GM18873 (cell line): Measurements from ENCODE around the gene IGF2BP1.
"Not testable (repeated sequence)": the region's sequence is repeated elsewhere in the genome, so short reads cannot be mapped to it uniquely, and the experiment has no call there.

ENCODE experiments used
- ATAC-seq: cut with Tn5 transposase; IDR thresholded peaks from one replicate; pipeline ENCODE4 v1.9.1; 2021; ENCODE audit warnings: mild to moderate bottlenecking, moderate library complexity, moderate number of reproducible peaks; ENCODE audit not compliant: unreplicated experiment, low FRiP score

IGF2BP1 gene

DNA sequence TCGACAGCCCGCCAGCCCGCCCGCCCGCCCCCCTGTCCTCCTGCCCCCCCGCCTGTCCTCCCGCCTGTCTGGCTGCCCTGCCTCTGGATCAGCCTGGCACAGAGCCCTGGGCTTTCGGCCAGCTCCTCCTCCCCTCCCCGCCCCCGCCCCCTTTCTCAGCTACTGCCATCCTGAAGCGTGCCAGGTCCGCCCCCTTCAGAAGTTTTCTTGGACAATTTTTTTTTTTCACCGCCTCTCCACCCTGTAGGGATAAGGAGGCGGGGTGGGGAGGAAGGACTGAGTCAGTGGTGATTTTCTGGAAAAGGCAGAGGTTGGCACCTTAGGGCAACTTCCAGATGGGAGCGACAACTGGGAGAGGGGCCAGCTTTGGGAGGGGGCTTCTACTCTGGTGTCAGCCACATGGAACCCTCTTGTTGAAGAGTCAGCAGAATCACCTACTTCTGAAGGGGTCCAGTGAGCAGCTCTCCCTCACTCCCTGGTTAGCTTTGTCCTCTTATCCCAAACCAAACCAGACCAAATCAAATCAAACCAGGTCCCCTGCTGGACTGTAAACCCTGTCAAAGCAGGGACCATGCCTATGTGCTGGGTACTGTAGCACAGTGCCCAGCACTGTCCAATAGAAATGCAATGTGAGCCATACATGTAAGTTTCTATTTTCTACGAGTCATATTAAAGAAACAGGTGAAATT lies 19.7 kb downstream of the IGF2BP1 start:
- no peak for ATAC-seq

DNA sequence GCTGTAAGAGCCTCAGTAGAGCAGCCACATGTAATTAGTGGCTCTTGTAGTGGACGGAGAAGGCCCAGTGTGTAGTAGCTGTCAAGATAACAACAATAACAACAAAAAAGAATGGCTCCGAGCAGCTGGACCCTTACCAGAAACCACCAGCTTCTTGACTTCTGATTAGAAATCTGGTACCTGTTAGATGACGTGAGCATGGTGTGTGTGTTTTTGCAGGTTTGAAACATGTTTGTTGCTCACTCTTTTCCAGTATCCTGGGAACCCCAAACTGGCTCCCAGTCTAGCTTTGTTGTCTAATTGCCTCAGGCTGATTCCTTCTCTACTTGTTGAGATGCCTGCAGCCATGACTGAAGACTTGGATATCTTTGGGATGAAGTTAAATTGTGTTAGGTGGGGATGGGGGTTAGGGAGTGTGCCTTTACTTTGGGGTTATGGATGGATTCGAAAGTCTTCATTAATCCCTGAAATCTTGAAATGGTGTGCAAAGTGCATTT lies 21.0 kb downstream of the IGF2BP1 start:
- ATAC-seq, result no peak

DNA sequence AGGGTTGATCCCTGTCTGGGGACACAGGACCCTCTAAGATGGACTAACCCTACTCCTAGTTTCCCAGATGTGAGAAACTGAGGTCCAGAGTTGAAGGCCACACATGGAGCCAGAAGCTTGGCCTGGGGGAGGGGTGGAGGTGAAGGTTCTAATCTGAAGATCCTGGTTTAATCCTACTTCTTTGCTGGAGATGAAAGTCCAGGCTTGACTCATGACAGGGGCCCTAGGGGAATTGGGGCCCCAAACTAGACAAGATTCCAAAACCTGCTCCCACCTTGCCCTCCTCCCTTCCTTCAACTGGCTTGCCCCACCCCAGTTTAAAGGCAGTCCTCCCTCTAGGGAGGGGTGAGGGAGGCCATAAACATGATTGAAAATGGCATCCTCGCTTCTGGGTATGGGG lies 21.6 kb downstream of the IGF2BP1 start:
- no peak for ATAC-seq

DNA sequence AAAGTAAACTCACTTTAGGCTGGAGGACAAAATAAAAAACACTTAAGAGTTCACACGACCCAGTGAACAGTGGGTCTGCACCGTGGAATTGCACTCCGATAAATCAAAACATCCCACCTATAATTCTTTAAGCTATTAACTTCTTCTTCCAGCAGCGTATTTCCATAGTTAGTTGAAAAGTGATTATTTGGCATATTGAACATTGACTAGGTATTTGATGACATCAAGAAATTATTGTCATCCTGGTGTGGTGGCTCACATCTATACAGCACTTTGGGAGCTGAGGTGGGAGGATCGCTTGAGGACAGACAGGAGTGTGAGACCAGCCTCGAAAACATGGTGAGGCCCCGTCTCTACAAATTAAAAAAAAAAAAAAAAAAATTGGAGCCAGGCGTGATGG lies 23.4 kb downstream of the IGF2BP1 start:
- ATAC-seq, result no peak

DNA sequence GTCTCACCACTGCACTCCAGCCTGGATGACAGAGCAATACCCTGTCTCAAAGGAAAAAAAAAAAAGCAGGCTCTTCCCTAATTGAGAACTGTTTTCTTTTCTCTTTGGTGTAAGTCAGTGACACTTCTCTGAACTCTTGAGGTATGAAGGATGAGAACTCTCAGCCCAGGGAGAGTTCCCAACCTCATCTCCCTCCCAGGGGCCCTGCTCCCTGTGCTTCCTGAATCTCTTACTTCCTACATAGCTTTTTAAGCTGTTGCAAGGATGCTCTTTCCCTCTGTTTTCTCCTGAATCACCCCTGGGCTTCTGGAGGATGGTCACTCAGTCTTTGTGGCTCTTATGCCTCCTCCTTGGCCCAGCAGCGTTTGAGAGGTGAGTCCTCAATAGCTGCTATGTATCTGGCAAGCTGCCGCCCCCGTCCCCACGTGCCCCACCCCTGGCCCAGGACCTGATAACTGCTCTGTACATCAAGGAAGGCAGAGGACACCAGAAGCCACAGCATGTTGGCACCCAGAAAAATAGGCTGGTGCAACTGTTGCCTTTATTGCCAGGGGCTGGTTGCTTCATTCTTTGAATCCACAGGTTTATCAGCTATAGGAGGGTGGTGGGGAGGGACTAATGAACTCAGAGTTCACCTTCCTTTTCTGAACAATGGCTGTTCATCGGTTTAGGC lies 24.0 kb downstream of the IGF2BP1 start:
- ATAC-seq, result no peak

DNA sequence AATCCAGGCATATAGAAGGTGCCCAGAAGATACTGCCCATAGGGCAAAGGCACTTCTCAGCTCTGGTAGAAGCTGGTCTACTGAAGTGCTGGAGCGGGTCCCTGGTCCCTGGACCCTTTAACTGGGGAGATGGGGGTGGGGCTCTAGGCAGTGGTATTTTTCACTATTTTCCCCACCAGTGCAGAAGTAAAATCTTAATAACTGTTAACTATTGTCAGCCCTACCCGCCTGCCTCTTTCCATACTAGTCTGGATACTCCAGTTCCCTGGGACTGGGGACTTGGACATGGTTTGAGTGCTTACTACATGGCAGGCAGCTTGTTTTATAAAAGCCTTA lies 24.6 kb downstream of the IGF2BP1 start:
- ATAC-seq, result no peak

DNA sequence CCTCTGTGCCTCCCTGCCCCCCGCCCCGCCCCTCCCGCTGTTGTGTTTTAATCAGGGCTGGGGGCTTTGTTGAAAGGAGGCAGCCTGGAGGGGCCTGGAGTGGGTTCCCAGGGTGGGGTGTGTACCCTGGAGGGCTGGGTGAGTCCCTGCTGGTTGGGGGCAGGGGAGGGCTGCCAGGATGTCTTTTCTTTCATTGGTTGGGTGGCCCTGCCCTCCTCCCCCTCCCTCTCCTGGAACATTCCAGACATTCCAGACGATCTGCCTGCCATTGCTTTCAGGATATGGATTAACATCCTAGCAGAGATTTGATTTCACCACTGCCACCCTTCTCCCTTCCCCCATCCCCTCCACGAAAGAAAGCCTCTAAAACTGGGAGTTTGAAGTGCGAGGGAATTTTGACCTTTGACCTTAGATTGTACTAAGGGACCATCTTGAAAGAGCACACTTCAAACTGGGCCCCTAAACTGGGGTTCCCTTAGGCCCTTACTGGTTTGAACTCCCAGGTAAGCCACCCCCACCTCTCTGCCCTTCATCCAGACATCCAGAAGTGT lies 25.3 kb downstream of the IGF2BP1 start:
- ATAC-seq, result no peak

DNA sequence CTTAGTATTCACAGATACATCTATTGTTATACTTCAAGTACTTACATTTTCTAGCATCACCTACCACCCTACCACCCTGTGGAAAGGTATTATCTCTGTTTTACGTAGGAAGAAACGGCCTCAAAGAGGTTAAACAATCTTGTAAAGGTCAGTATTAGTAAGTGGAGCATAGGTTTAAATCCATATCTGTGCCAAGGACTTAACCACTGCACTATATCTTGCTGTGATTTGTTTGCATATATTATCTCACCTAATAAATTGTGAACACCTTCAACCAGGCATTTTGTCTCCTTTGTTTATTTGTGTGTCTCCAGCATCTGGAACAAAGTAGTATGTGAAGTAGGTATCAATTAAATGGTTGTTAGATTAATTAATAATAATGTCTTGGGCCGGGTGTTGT lies 27.3 kb downstream of the IGF2BP1 start:
- no peak for ATAC-seq

DNA sequence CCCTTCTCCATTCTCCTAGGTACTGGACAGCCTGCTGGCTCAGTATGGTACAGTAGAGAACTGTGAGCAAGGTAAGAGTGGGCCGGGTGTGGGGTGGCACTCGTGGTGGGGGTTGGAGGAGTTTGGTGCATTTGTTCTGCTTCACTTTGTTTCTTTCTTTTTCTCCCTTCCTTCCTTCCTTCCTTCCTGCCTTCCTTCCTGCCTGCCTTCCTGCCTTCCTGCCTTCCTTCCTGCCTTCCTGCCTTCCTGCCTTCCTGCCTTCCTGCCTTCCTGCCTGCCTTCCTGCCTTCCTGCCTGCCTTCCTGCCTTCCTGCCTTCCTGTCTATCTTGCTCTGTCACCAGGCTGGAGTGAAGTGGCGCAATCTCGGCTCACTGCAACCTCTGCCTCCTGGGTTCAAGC lies 29.3 kb downstream of the IGF2BP1 start:
- not testable (repeated sequence) for ATAC-seq

DNA sequence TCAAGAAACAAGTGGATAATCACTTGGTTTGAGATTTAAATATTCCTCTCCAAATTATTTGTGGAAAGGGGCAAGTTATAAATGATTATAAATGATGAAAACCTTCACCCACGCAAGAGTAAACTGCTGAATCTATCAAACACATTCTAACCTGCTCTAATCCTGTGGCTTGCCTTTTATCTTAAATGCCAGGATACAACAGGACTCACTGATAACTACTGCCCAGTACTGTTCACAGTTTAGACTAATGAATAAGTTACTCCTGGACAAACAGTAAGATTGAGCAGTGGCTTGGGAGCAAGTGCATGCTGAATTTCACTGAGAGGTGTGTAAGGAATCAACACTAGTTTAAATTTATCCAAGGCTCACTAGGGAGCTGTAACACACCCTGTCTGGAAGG lies 31.1 kb downstream of the IGF2BP1 start:
- ATAC-seq, result no peak

DNA sequence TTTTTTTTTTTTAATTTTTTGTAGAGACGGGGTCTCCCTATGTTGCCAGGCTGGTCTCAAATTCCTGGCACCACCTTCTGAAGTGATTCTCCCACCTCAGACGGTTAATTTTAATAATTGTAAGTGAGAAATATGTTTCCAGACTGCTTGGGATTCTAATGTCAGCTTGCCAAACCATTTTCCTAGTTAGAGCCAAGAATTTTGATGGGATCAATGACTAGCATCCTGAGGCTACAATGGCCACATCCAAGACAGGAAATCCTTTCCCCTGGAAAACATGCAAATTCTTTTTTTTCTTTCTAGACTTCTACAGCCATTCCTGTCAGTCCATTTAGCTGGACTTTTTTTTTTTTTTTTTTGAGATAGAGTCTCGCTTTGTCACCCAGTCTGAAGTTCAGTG lies 32.6 kb downstream of the IGF2BP1 start:
- ATAC-seq, result no peak

DNA sequence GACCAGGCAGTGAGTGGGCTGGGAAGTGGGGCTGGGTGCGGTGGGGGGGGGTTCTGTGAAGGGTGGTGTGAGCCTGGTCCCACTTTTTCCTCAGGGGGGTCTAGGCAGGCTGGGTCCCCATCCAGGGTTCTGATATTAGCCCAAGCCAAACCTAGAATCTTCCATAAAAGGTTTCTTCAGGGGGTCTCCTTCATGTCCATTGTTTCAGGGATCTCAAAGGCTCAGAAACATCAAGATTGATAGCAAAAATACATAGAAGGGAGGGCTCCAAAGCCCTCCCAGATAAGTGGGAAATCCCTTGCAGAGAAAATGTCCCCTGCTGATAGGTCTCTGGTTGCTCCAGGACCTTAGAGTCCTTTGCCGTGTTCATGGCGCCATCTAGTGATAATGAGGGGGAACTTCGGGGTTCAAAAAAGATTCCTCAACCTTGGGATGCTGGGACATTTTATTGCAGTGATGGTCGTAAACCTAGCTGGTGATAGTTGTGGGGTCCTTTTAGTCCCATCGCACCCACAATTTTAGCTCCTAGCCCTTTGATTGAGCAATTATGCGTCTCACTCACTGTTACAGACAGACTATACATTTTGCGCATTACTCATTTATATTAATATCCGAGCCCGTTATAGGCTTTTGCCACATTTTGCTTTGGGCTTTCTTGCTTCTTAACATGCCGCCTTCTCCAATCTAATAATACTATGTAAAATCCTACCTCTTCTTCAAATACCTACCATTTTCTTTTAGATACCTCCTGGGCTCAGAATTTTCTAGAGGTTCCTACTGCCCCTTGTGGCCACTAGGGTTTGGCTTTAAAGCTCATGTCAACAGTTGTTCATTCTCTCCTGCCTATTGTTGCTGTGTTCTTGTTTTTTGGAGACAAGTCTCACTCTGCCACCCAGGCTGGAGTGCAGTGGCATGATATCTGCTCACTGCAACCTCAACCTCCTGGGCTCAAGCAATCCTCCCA lies 35.1 kb downstream of the IGF2BP1 start:
- ATAC-seq, result no peak

DNA sequence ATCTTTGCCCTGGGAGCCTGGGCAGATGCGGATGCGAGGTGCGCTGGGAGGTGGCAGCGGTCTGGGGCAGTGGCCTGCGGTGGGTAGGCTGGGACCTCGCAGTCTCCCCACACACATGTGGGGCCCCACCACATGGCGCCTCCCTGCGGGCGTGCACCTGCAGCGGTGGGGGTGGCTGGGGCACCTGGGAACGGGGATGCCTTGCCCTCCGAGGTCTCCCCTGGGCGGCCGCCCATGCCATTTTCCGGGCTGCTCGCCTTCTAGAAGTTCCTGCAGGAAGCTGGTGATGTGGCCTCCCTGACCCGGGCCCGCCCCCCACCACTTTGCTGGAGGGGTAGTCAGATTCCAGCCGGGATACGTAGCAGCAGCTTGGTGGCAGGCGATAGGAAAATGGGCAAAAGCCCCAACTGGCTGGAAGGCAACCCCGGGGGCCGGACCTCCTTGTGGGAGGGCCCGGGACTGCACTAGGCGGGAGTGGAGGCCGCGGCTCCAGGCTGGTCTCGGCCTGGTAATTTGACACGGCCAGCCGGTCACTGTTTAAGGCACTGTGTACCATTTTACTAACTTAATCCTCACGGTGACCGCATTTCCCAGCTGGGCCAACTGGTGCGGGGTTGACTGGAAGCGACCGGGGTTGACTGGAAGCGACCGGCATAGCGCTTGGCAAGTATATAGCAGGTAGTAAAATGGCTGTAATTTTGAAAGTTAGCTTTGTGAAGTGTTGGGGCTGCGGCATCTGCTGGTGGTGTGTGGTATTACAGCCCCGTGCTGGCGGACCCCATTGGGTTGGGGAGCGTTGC lies 38.5 kb downstream of the IGF2BP1 start:
- no peak for ATAC-seq

DNA sequence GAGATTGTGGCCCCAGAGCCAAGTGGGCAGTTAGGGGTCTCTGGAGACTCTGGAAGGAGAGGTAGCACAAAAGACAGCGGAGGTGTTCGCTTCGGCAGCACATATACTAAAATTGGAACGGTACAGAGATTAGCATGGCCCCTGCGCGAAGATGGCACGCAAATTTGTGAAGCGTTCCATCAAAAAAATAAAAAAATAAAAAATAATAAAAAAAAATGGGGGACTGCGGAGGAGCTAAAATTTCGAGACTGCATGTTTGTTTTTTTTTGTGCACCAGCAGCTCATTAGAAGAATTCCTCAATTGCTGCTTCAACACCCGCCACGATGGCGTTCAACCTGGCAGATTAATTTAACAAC lies 39.1 kb downstream of the IGF2BP1 start:
- ATAC-seq, result no peak

DNA sequence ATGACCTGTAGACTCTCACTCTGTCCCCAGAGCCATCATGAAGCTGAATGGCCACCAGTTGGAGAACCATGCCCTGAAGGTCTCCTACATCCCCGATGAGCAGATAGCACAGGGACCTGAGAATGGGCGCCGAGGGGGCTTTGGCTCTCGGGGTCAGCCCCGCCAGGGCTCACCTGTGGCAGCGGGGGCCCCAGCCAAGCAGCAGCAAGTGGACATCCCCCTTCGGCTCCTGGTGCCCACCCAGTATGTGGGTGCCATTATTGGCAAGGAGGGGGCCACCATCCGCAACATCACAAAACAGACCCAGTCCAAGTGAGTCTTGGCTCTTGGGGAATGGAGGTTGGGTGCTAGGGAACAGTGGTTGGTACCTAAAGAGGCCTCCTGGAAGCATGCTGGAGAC lies 41.0 kb downstream of the IGF2BP1 start:
- ATAC-seq, result no peak

DNA sequence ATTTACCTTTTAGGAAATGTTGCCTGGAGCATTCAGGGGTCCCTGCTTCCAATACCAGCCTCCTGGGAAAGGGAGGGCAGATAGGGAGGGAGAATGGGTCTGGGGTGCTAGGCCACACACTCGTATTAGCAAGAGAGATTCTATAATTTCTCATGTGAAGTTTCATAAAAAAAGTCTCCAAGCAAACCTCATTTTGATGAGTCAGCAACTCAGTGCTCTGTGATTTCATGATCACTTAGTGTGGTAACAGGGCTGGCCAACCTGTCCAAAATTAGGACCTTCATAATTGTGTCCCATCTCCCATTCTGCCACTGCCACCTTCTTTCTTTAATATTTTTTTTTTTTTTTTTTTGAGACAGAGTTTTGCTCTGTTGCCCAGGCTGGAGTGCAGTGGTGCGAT lies 41.4 kb downstream of the IGF2BP1 start:
- no peak for ATAC-seq

DNA sequence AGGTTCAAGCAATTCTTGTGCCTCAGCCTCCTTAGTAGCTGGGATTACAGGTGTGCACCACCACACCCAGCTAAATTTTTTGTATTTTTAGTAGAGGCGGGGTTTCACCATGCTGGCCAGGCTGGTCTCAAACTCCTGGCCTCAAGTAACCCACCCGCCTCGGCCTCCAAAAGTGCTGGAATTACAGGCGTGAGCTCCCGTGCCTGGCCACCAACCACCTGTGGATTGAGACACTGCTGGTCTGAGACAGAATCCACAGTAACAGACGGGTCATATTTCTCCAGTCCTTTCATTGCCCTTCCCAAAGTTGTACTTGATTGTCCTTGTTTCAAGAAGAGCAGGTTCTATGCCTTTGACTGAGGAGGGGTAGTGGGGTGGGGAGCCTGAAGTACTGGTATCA lies 42.3 kb downstream of the IGF2BP1 start:
- ATAC-seq, result not testable (repeated sequence)

DNA sequence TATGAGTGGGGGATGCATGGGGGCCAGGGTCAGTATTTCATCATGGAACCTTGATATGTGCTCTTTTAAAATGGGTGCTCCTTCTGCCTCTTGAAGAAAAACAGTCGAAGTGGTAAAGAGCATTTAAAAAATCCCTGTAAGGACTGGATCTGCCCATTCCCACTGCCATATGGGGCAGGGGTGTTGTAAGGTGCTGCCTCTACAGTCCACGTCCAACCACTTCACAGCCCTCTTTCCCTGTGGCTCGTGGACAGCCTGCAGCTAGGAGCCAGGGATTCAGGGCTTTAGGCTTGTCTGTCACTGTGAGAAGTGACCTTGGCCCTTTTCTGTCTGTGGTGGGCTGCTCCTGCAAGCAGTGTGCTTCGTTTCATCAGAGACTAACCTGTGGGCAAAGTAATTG lies 44.3 kb downstream of the IGF2BP1 start:
- ATAC-seq, result no peak

DNA sequence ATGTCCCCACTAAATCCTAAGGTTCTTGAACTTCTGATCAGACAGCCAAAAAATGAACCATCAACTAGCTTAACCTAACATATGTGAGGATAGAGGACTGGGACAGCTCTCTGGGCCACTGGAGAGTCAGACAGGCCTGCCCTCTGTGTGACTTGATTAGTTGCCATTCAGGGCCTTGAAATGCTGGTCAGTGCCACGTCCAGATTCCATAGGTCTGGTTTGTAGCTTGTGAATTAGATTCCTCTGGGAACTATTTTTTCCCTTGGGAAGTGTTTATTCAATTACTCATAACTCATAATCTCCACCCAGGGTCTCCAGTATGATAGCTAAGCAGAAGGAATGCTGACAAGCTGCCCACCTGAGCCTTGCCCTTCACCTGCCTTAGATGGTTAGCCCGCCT lies 48.2 kb downstream of the IGF2BP1 start:
- ATAC-seq, result no peak

DNA sequence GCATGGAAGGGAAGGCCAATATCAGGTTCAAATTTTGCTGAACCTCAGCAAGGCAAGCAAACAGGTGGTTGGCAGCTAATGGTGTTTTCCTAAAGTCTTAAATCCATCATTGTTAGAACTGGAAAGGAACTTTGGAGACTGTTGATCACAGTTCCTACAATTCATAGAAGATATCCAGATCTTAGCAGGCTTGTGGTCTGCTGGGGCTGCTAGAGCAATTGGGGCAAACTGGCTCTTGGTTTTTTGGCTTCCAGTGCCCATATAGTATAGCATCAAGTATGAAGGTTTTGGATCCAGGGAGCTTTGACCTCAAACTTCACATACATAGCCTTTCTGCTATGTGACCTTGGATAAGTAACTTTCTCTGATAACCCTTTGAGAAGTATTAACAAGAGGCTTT lies 49.7 kb downstream of the IGF2BP1 start:
- no peak for ATAC-seq
